ENCODE data around the gene TNNI2.
"Not testable (repeated sequence)": the region's sequence is repeated elsewhere in the genome, so short reads cannot be mapped to it uniquely, and the experiment has no call there.

TNNI2 gene

DNA sequence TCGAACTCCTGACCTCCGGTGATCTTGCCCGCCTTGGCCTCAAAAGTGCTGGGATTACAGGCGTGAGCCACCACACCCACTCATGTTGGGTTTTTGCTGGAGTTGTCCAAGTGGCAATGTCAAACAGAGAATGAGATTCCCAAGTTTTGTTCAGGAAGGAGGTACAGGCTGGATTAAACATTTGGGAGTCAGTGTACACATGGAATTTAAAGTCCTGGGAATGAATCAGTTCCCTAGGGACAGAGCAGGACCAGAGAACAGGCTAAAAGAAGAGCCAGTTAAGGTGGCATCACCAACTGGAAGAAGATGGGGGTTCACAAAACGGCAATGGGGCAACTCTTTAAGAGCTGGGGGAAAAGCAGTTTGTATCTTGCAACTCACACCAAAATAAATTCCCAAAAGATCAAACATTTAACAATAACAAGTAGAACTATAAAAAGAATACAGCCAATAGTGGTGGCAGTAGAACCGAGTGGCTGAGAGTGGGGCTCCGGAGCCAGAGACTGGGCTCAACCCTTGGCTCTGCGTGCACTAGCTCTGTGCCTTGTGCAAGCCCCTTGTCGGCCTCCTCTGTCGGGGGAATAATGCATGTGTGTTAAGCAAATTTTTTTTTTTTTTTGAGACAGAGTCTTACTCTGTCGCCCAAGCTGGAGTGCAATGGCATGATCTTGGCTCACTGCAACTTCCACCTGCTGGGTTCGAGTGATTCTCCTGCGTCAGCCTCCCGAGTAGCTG is 41.2 kb upstream of the TNNI2 start:
- no peak for DNase-seq
- Mint-ChIP-seq H3K27me3 (ENCODE audit: low read depth, poor library complexity) (peaks cover 45% of the 10 kb centered on the region), H3K9me3 (no peaks in the 10 kb centered on the region), H3K4me1 (peaks cover 15% of the 10 kb centered on the region), H3K36me3 (ENCODE audit: low read depth) (no peaks in the 10 kb centered on the region), H3K27ac (no peak overlapping the region), H3K4me3 (no peak overlapping the region)
- TF ChIP-seq, protein P1, sequence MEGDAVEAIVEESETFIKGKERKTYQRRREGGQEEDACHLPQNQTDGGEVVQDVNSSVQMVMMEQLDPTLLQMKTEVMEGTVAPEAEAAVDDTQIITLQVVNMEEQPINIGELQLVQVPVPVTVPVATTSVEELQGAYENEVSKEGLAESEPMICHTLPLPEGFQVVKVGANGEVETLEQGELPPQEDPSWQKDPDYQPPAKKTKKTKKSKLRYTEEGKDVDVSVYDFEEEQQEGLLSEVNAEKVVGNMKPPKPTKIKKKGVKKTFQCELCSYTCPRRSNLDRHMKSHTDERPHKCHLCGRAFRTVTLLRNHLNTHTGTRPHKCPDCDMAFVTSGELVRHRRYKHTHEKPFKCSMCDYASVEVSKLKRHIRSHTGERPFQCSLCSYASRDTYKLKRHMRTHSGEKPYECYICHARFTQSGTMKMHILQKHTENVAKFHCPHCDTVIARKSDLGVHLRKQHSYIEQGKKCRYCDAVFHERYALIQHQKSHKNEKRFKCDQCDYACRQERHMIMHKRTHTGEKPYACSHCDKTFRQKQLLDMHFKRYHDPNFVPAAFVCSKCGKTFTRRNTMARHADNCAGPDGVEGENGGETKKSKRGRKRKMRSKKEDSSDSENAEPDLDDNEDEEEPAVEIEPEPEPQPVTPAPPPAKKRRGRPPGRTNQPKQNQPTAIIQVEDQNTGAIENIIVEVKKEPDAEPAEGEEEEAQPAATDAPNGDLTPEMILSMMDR (IDR thresholded peaks at IDR 0.05) = no peak

DNA sequence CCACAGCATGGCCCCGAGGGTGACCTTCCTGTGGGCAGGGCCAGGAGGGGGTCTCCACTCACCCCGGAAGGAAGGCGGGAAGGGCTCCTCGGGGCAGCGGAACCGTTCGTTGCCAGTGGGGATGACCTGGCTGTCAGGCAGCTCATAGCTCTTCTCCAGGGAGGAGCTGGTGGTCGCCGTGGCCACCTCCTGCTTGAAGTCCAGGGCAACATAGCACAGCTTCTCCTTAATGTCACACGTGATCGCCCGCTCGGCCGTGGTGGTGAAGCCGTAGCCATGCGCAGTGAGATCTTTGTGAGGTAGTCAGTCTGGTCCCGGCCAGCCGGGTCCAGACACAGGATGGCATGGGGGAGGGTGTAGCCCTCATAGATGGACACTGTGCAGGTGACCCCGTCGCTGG is 35.5 kb upstream of the TNNI2 start:
- H3K9me3 Mint-ChIP-seq = peaks cover 13% of the 10 kb centered on the region
- peaks cover 5% of the 10 kb centered on the region for H3K4me1 Mint-ChIP-seq
- H3K4me3 Mint-ChIP-seq = no peak overlapping the region
- H3K27ac Mint-ChIP-seq = no peak overlapping the region
- TF ChIP-seq, protein P1 (IDR thresholded peaks at IDR 0.05) = no peak
- H3K27me3 Mint-ChIP-seq (ENCODE audit: low read depth, poor library complexity) = peaks cover 42% of the 10 kb centered on the region
- H3K36me3 Mint-ChIP-seq (ENCODE audit: low read depth) = no peaks in the 10 kb centered on the region
- DNase-seq = no peak

DNA sequence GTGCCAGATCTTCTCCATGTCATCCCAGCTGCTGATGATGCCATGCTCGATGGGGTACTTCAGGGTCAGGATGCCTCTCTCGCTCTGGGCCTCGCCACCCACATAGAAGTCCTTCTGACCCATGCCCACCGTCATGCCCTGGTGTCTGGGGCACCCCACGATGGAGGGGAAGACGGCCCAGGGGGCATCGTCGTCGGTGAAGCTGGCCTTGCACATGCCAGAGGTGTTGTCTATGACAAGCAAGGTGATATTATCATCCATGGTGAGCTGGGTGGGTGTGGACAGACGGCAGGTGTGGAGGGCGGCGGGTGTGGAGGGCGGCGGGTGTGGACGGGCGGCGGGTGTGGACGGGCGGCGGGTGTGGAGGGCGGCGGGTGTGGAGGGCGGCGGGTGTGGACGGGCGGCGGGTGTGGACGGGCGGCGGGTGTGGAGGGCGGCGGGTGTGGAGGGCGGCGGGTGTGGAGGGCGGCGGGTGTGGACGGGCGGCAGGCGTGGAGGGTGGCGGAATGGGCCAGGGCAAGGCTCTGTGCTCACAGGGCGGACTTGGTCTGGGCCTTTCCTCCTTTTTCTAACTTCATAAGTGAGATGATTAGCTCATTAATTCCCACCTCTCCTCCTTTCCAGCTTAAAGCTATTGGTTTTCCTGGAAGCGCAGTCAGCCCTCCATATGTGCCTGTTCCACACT is 34.8 kb upstream of the TNNI2 start:
- H3K4me3 Mint-ChIP-seq; H3K27ac Mint-ChIP-seq; H3K4me1 Mint-ChIP-seq; H3K36me3 Mint-ChIP-seq (ENCODE audit: low read depth); DNase-seq: not testable (repeated sequence)
- H3K27me3 Mint-ChIP-seq (ENCODE audit: low read depth, poor library complexity) = peaks cover 49% of the 10 kb centered on the region
- H3K9me3 Mint-ChIP-seq = peaks cover 18% of the 10 kb centered on the region

DNA sequence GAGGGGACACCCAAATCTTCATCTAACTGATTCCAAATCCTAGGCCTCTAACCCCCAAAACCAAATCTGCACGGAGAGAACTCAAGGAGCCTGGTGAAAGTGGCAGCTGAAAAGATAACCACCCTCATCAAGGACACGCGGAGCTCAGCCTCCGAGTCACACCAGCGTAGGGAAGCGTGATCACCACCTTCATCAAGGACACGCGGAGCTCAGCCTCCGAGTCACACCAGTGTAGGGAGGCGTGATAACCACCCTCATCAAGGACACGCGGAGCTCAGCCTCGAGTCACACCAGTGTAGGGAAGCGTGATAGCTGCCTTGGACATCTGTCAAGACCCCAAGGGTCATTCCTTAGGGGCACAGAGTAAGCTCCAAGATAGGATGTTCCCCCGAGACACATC is 33.3 kb upstream of the TNNI2 start:
- peaks cover 27% of the 10 kb centered on the region for H3K9me3 Mint-ChIP-seq
- DNase-seq = no peak
- peaks cover 51% of the 10 kb centered on the region for H3K27me3 Mint-ChIP-seq (ENCODE audit: low read depth, poor library complexity)
- H3K36me3 Mint-ChIP-seq (ENCODE audit: low read depth) = no peaks in the 10 kb centered on the region
- TF ChIP-seq, protein P1 (IDR thresholded peaks at IDR 0.05) = no peak
- no peak overlapping the region for H3K4me3 Mint-ChIP-seq
- H3K27ac Mint-ChIP-seq = no peak overlapping the region
- no peaks in the 10 kb centered on the region for H3K4me1 Mint-ChIP-seq

DNA sequence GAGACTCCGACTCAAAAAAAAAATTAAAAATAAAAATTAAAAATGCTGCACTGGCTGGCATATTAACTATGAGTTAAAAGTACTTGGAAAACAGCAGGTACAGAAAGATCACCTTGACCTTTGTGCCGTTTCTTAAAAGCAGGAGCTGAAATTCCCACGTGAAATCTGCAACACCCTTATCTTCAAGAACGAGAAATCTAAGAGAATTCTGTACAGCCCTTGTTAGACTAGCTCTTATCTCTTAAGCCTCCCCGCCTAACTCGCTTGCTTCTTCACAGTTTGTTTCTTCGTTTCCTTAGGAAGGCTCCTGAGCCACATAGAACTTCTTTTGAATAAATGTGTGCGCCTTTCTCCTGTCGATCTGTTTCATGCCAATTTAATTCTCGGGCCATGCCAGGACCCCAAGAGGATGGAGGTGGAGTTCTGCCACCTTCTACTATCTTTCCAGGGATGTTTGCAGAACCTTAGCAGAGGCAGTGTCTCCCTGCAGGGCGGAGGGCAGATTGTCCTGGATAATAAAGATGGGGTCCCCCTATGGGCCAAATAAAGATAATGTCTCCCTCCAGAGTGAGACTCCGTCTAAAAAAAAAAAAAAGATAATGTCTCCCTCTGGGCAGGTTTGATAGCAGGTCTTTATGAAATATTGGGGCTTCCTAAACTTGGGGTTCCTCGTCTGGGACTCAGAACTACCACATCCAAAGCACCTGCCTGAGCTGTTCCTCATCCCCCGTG is 31.4 kb upstream of the TNNI2 start:
- Mint-ChIP-seq H3K9me3 (peaks cover 45% of the 10 kb centered on the region), H3K27ac (no peak overlapping the region), H3K4me3 (no peak overlapping the region), H3K36me3 (ENCODE audit: low read depth) (no peaks in the 10 kb centered on the region), H3K27me3 (ENCODE audit: low read depth, poor library complexity) (peaks cover 44% of the 10 kb centered on the region), H3K4me1 (no peaks in the 10 kb centered on the region)
- no peak for DNase-seq
- TF ChIP-seq, protein P1 (IDR thresholded peaks at IDR 0.05) = no peak

DNA sequence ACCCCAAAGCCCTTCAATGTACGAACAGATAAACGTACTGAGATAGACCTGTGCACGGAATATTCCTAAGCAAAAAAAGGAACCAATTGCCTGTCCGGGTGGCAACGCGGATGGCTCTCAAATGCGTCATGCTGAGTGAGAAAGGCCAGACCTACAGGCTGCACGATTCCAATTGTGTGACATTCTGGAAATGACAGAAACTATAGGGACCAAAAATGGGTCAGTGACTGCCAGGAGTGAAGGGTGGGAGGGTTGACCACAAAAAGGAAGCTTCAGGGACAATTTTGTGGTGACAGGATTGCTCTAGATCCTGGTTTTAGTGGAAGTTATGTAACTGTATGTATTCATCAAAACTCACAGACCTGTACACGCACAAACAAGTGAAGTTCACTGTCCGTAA is 28.0 kb upstream of the TNNI2 start:
- no peak for DNase-seq
- H3K27ac Mint-ChIP-seq = no peak overlapping the region
- peaks cover 33% of the 10 kb centered on the region for H3K27me3 Mint-ChIP-seq (ENCODE audit: low read depth, poor library complexity)
- no peak overlapping the region for H3K4me3 Mint-ChIP-seq
- H3K36me3 Mint-ChIP-seq (ENCODE audit: low read depth) = peaks cover 7% of the 10 kb centered on the region
- peaks cover 7% of the 10 kb centered on the region for H3K4me1 Mint-ChIP-seq
- peaks cover 47% of the 10 kb centered on the region for H3K9me3 Mint-ChIP-seq
- TF ChIP-seq, protein P1 (IDR thresholded peaks at IDR 0.05) = no peak
